ENCODE measurements around the gene RABGEF1. TPM values are rescaled to one million over a fixed set of nuclear protein-coding genes. Genes with fewer than 3 reads are reported as not detected.
"Not testable (repeated sequence)": the region's sequence is repeated elsewhere in the genome, so short reads cannot be mapped to it uniquely, and the experiment has no call there.

RABGEF1 gene
- polyA plus RNA-seq, 1 of the 3 experiments (the other 2 are of a cell fraction) = 25.6 TPM

DNA sequence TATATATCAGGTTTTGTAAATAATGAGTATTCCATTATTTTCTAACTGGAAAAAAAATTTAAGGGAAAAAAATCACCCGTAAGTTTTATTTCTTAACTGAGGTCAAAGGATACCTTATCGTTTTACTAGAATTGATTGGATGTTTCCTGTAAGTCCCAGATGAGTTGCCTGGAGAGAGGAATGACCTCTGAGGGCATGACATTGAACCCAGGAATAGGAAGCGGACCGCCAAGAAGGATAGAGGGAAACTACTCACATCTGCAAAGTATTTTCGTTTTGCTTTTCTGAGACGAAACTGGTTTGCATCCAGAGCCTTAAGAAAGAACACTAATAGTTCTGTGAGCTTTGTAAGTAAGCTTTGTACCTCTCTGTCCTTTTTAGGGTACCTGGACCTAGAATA lies 17.4 kb downstream of the RABGEF1 start:
- H3K4me3 ChIP-seq (ENCODE audit: low read depth in 2 of 2, low read length in 1 of 2) = no peak overlapping the region
- peaks cover 5 to 34% of the 10 kb centered on the region in 2 experiments for H3K36me3 ChIP-seq (replicated peaks in 1 of 2; ENCODE audit: control insufficient read depth in 1 of 2, insufficient read depth in 2 of 2, low read length in 1 of 2)
- no peaks in the 10 kb centered on the region; a peak in 1 of 4 replicates for H3K4me1 ChIP-seq (ENCODE audit: control insufficient read depth in 1 of 2, insufficient read depth in 2 of 2, low read depth in 1 of 2, low read length in 1 of 2)
- no peaks in the 10 kb centered on the region for H3K9me3 ChIP-seq
- H3K27me3 ChIP-seq (ENCODE audit: insufficient read depth) = no peaks in the 10 kb centered on the region
- no peak for DNase-seq
- 95% methylated on average over 6 of the region's 6 CpGs for WGBS (ENCODE audit: low lambda C conversion rate)
- ChIA-PET CTCF (no interaction called here), POLR2A (no interaction called here)
- peaks cover 54% of the 10 kb centered on the region for H4K20me1 ChIP-seq (ENCODE audit: insufficient read depth)
- no peak overlapping the region for H3K4me2 ChIP-seq
- H3K9me2 ChIP-seq = no peaks in the 10 kb centered on the region
- no peak overlapping the region for H3K27ac ChIP-seq (ENCODE audit: low read depth in 2 of 2, low read length in 1 of 2)
- H2AFZ ChIP-seq (ENCODE audit: low read depth) = no peak overlapping the region
- H3K9ac ChIP-seq = no peak overlapping the region
- TF ChIP-seq TEAD4 (IDR thresholded peaks at IDR 0.05; ENCODE audit: borderline replicate concordance, insufficient read depth) = no peak
- TF ChIP-seq, protein P1, sequence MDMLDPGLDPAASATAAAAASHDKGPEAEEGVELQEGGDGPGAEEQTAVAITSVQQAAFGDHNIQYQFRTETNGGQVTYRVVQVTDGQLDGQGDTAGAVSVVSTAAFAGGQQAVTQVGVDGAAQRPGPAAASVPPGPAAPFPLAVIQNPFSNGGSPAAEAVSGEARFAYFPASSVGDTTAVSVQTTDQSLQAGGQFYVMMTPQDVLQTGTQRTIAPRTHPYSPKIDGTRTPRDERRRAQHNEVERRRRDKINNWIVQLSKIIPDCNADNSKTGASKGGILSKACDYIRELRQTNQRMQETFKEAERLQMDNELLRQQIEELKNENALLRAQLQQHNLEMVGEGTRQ (IDR thresholded peaks at IDR 0.05; ENCODE audit: borderline replicate concordance, low read depth, low read length) = no peak
- peaks cover 5% of the 10 kb centered on the region for H3F3A ChIP-seq (replicated peaks; ENCODE audit: insufficient read depth)
- H3K79me2 ChIP-seq (ENCODE audit: insufficient read depth) = peaks cover 100% of the 10 kb centered on the region

DNA sequence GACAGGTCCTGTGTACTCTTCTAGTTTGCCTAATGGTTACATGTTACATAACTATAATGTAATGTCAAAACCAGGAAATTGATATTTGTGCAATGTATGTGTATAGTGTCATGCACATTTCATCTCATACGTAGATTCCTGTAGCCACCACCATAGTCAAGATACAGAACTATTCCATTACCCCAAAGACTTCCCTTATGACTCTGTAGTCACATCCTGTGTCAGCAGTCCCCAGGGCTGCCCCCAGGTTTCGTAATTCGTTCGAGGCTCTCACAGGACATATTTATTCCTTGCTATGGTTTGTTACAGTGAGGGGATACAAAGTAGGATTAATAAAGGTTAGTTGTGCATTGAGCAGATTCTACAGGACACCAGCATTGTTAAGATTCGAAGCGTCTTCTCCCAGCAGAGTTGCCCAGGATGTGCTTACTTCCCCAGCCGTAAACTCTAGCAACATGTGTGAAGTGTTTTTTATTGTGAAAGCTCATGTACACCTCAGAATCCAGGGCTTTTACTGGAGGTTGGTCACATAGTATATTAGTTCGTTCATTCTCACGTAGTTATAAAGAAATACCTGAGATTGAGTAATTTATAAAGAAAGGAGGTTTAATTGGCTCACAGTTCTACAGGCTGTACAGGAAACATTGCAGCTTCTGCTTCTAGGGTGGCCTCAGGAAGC lies 18.6 kb downstream of the RABGEF1 start:
- Histone ChIP-seq H4K20me1 (ENCODE audit: insufficient read depth) (peaks cover 52% of the 10 kb centered on the region), H3K4me3 (ENCODE audit: low read depth in 2 of 2, low read length in 1 of 2) (no peak overlapping the region), H3K9ac (no peak overlapping the region), H3F3A (replicated peaks; ENCODE audit: insufficient read depth) (peaks cover 10% of the 10 kb centered on the region), H2AFZ (ENCODE audit: low read depth) (no peak overlapping the region), H3K79me2 (ENCODE audit: insufficient read depth) (peaks cover 100% of the 10 kb centered on the region), H3K4me1 (ENCODE audit: control insufficient read depth in 1 of 2, insufficient read depth in 2 of 2, low read depth in 1 of 2, low read length in 1 of 2) (no peaks in the 10 kb centered on the region; a peak in 1 of 4 replicates), H3K4me2 (no peak overlapping the region), H3K27ac (ENCODE audit: low read depth in 2 of 2, low read length in 1 of 2) (no peak overlapping the region), H3K27me3 (ENCODE audit: insufficient read depth) (no peaks in the 10 kb centered on the region), H3K9me3 (no peaks in the 10 kb centered on the region), H3K36me3 (replicated peaks in 1 of 2; ENCODE audit: control insufficient read depth in 1 of 2, insufficient read depth in 2 of 2, low read length in 1 of 2) (peaks cover 5 to 46% of the 10 kb centered on the region in 2 experiments), H3K9me2 (no peaks in the 10 kb centered on the region)
- POLR2A ChIA-PET = no interaction called here
- CTCF ChIA-PET = interaction anchor here (1.1 kb wide), 1 partner anchor 201 kb away, joined by 3 read pairs; no protein-coding TSS in a partner anchor
- 95% methylated on average over 9 of the region's 9 CpGs for WGBS (ENCODE audit: low lambda C conversion rate)
- DNase-seq = no peak
- TF ChIP-seq, protein P2, sequence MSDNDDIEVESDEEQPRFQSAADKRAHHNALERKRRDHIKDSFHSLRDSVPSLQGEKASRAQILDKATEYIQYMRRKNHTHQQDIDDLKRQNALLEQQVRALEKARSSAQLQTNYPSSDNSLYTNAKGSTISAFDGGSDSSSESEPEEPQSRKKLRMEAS (IDR thresholded peaks at IDR 0.05; ENCODE audit: low read depth) = no peak
- TF ChIP-seq TCF12 (IDR thresholded peaks at IDR 0.05) (no peak), EP300 (IDR thresholded peaks at IDR 0.05; ENCODE audit: borderline replicate concordance in 1 of 2, low read depth in 1 of 2, low read length in 1 of 2) (no peak), RAD21 (IDR thresholded peaks at IDR 0.05; ENCODE audit: low read length) (no peak), TAF1 (IDR thresholded peaks at IDR 0.05; ENCODE audit: borderline replicate concordance, low read depth, low read length) (no peak), TEAD4 (IDR thresholded peaks at IDR 0.05; ENCODE audit: borderline replicate concordance, insufficient read depth) (no peak), ELF1 (IDR thresholded peaks at IDR 0.05) (no peak), YY1 (IDR thresholded peaks at IDR 0.05; ENCODE audit: low read depth) (no peak), FOXM1 (IDR thresholded peaks at IDR 0.05; ENCODE audit: low read depth) (no peak), EZH2phosphoT487 (IDR thresholded peaks at IDR 0.05; ENCODE audit: borderline replicate concordance, low read depth) (no peak), GABPA (IDR thresholded peaks at IDR 0.05; ENCODE audit: low read depth) (no peak), MEF2A (IDR thresholded peaks at IDR 0.05; ENCODE audit: borderline replicate concordance, low read depth) (no peak), SMC3 (IDR thresholded peaks at IDR 0.05; ENCODE audit: low read depth, low read length) (no peak), CHD2 (IDR thresholded peaks at IDR 0.05; ENCODE audit: low read length, partially characterized antibody) (no peak)
- TF ChIP-seq, protein P3, sequence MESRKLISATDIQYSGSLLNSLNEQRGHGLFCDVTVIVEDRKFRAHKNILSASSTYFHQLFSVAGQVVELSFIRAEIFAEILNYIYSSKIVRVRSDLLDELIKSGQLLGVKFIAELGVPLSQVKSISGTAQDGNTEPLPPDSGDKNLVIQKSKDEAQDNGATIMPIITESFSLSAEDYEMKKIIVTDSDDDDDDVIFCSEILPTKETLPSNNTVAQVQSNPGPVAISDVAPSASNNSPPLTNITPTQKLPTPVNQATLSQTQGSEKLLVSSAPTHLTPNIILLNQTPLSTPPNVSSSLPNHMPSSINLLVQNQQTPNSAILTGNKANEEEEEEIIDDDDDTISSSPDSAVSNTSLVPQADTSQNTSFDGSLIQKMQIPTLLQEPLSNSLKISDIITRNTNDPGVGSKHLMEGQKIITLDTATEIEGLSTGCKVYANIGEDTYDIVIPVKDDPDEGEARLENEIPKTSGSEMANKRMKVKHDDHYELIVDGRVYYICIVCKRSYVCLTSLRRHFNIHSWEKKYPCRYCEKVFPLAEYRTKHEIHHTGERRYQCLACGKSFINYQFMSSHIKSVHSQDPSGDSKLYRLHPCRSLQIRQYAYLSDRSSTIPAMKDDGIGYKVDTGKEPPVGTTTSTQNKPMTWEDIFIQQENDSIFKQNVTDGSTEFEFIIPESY (IDR thresholded peaks at IDR 0.05; ENCODE audit: borderline replicate concordance, low read depth) = no peak
- TF ChIP-seq, protein P1 (IDR thresholded peaks at IDR 0.05; ENCODE audit: borderline replicate concordance, low read depth, low read length) = no peak

DNA sequence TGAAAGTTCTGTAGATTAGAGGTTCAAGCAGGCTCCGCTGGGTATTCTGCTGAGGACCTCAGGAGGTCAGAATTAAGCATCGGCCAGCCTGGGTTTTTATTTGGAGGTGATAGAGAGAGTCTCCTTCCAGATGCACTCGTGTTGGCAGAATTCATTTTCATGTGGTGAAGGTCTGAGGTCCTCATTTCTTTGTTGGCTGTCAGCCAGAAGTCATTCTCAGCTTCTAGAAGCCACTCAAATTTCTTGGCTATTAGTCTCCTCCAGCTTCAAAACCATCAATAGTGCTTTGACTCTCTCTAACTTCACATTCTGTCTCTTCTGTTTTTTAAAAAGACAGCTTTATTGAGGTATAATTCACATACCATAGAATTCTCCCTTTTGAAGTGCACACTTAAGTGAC lies 22.6 kb downstream of the RABGEF1 start:
- H3K9me3 ChIP-seq; H3K27ac ChIP-seq (ENCODE audit: low read depth in 2 of 2, low read length in 1 of 2); POLR2A ChIA-PET; H3K9me2 ChIP-seq; H3K4me2 ChIP-seq; H3K4me3 ChIP-seq (ENCODE audit: low read depth in 2 of 2, low read length in 1 of 2); CTCF ChIA-PET; H3K4me1 ChIP-seq (ENCODE audit: control insufficient read depth in 1 of 2, insufficient read depth in 2 of 2, low read depth in 1 of 2, low read length in 1 of 2); H2AFZ ChIP-seq (ENCODE audit: low read depth); H3K9ac ChIP-seq; DNase-seq; H3F3A ChIP-seq (replicated peaks; ENCODE audit: insufficient read depth); H3K27me3 ChIP-seq (ENCODE audit: insufficient read depth): not testable (repeated sequence)
- peaks cover 53% of the 10 kb centered on the region for H4K20me1 ChIP-seq (ENCODE audit: insufficient read depth)
- peaks cover 5 to 54% of the 10 kb centered on the region in 2 experiments for H3K36me3 ChIP-seq (replicated peaks in 1 of 2; ENCODE audit: control insufficient read depth in 1 of 2, insufficient read depth in 2 of 2, low read length in 1 of 2)
- H3K79me2 ChIP-seq (ENCODE audit: insufficient read depth) = peaks cover 96% of the 10 kb centered on the region
- 97% methylated on average over 3 of the region's 3 CpGs for WGBS (ENCODE audit: low lambda C conversion rate)
